Immature natural killer cell (primary cell): ENCODE data around the gene PPP1R12C. TPM values are rescaled to one million over a fixed set of nuclear protein-coding genes. Genes with fewer than 3 reads are reported as not detected.
"Not testable (repeated sequence)": the region's sequence is repeated elsewhere in the genome, so short reads cannot be mapped to it uniquely, and the experiment has no call there.

Source experiments
- DNase-seq, 3 donors: peaks; one replicate each; pipeline ENCODE4 v3.0.0; 2022; ENCODE audit warnings: mixed read lengths in 1 of 3
- H3K27ac Mint-ChIP-seq, 6 donors: one replicate each; pipeline ENCODE4 v1.8.0; 2020; ENCODE audit warnings: mixed read lengths in 6 of 6, mild to moderate bottlenecking in 5 of 6, inconsistent platforms in 4 of 6, moderate library complexity in 3 of 6
- H3K27me3 Mint-ChIP-seq, 3 donors: one replicate each; pipeline ENCODE4 v1.8.0; 2020 to 2021; ENCODE audit warnings: low read depth in 3 of 3, mild to moderate bottlenecking in 3 of 3, mixed read lengths in 3 of 3, moderate library complexity in 3 of 3, inconsistent platforms in 1 of 3
- H3K36me3 Mint-ChIP-seq, 3 donors: one replicate each; pipeline ENCODE4 v1.8.0; 2020; ENCODE audit warnings: mixed read lengths in 3 of 3, inconsistent platforms in 2 of 3, mild to moderate bottlenecking in 2 of 3
- H3K4me1 Mint-ChIP-seq, 2 donors: one replicate each; pipeline ENCODE4 v1.8.0; 2020; ENCODE audit warnings: inconsistent platforms in 2 of 2, mild to moderate bottlenecking in 2 of 2, mixed read lengths in 2 of 2, moderate library complexity in 1 of 2
- H3K4me3 Mint-ChIP-seq, 5 donors: one replicate each; pipeline ENCODE4 v1.8.0; 2020; ENCODE audit warnings: mild to moderate bottlenecking in 5 of 5, mixed read lengths in 5 of 5, inconsistent platforms in 3 of 5, moderate library complexity in 3 of 5
- H3K9me3 Mint-ChIP-seq, 6 donors: one replicate each; pipeline ENCODE4 v1.8.0; 2020; ENCODE audit warnings: mild to moderate bottlenecking in 6 of 6, mixed read lengths in 6 of 6, inconsistent platforms in 4 of 6, moderate library complexity in 3 of 6
- polyA plus RNA-seq, 3 donors: library from polyadenylated mRNA; unstranded; fragments of 300-500 nt; fragmentation: Illumina TruSeq; gene quantifications; one replicate each; pipeline ENCODE4 v1.2.3, GENCODE V29; 2021

PPP1R12C gene
- polyA plus RNA-seq, 3 donors from 2014 or later = 0.63 to 8.5 (median 3.5) TPM

DNA sequence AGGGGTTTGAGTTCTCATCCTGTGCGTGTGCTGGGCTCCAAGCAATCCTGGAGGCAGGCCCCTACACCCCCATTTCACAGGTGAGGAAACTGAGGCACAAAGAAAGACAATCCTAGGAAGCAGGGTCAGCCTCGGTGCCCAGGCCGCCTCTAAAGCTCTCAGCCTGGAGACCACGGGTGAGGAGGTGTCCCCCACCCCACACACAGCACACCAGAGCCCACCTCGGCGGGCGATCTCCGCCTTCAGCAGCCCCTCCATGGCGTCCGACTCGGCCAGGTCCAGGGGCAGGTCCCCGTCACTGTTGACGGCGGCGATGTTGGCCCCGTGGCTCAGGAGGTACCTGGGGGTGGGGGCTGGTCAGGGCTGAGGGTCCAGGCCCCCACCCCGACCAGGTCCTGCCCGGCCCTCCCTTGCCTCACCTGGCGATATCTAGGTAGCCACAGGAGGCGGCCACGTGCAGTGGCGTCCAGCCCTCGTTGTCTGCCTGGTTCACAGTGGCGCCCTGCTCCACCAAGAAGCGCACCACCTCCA, 5.1 kb downstream of the PPP1R12C start:
- Mint-ChIP-seq H3K9me3 (peaks cover 0 to 1% (median 0%) of the 10 kb centered on the region in 6 donors), H3K4me1 (peaks cover 21 to 34% of the 10 kb centered on the region in 2 donors), H3K27ac (no peak overlapping the region), H3K4me3 (no peak overlapping the region), H3K36me3 (peaks cover 0 to 7% (median 3%) of the 10 kb centered on the region in 3 donors), H3K27me3 (peaks cover 2 to 10% (median 7%) of the 10 kb centered on the region in 3 donors)
- no peak for DNase-seq

GRCh38 chr19:55111238-55111831, 6.1 kb downstream of the PPP1R12C start:
- Mint-ChIP-seq H3K4me1 (peaks cover 16 to 32% of the 10 kb centered on the region in 2 donors), H3K27ac (peak overlapping the region in 1 of 6 donors; percentile 26), H3K27me3 (peaks cover 2 to 4% (median 3%) of the 10 kb centered on the region in 3 donors)

GRCh38 chr19:55109527-55110291, 7.7 kb downstream of the PPP1R12C start:
- Mint-ChIP-seq H3K4me3 (no peak overlapping the region), H3K27ac (no peak overlapping the region), H3K9me3 (no peaks in the 10 kb centered on the region), H3K27me3 (peaks cover 0 to 1% (median 0%) of the 10 kb centered on the region in 3 donors), H3K36me3 (peaks cover 0 to 10% (median 4%) of the 10 kb centered on the region in 3 donors), H3K4me1 (peaks cover 0 to 16% of the 10 kb centered on the region in 2 donors)
- DNase-seq = no peak

More at GRCh38 chr19:55111238-55111831, 6.1 kb downstream of the PPP1R12C start:
- no peak for DNase-seq
- Mint-ChIP-seq H3K36me3 (peaks cover 0 to 7% (median 7%) of the 10 kb centered on the region in 3 donors), H3K4me3 (no peak overlapping the region), H3K9me3 (no peaks in the 10 kb centered on the region)

DNA sequence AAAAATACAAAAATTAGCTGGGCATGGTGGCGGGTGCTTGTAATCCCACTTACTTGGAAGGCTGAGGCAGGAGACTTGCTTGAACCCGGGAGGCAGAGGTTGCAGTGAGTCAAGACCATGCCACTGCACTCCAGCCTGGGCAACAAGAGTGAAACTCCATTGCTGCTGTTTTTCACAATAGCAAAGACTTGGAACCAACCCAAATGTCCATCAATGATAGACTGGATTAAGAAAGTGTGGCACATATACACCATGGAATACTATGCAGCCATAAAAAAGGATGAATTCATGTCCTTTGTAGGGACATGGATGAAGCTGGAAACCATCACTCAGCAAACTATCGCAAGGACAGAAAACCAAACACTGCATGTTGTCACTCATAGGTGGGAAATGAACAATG, 10.2 kb downstream of the PPP1R12C start:
- peaks cover 5 to 23% (median 9%) of the 10 kb centered on the region in 3 donors for H3K36me3 Mint-ChIP-seq
- H3K27ac Mint-ChIP-seq, H3K9me3 Mint-ChIP-seq, H3K27me3 Mint-ChIP-seq, H3K4me1 Mint-ChIP-seq, H3K4me3 Mint-ChIP-seq, DNase-seq: not testable (repeated sequence)

DNA sequence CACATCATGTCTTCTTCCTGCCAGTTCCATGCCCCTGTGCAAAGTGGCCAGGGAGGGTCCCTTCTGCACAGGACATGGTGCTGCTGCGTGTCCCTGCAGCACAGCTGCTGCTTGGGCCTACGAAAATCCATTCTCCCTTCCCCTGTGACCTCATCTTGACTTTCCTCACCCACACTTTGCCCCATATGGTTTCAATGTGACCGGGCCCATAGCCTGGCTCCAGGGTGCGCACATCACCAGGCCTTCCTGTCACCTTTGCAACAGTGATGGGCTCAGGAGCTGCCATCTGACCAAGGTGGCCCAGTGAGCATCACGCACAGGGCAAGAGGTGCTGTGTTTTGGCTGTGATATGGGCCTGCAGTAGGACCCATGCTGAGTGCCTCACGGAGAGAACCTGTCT, 10.8 kb downstream of the PPP1R12C start:
- Mint-ChIP-seq H3K4me3 (no peak overlapping the region), H3K27me3 (peaks cover 0 to 1% (median 0%) of the 10 kb centered on the region in 3 donors), H3K9me3 (peaks cover 0 to 1% (median 0%) of the 10 kb centered on the region in 6 donors), H3K4me1 (peaks cover 0 to 6% of the 10 kb centered on the region in 2 donors), H3K36me3 (peaks cover 5 to 28% (median 14%) of the 10 kb centered on the region in 3 donors), H3K27ac (peak overlapping the region in 1 of 6 donors; percentile 50)
- no peak for DNase-seq

DNA sequence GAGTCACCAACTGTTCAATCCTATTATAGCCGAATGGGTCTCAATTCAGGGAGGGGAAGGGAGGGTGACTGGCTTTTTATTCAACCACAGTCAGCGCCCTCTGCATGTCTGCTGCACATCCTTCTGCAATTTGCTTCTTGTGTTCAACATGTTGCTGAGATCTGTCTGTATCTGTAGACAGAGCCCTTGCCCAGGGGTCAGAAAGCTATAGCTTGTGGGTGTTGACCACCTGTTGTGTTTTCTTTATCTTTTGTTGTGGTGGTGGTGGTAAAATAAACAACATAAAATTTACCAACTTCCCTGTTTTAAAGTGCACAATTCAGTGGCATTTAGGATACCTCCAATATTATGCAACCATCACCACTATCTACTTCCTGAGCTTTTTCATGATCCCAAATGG, 12.2 kb downstream of the PPP1R12C start:
- H3K9me3 Mint-ChIP-seq = peaks cover 0 to 1% (median 0%) of the 10 kb centered on the region in 6 donors
- DNase-seq = no peak
- H3K27me3 Mint-ChIP-seq = peaks cover 0 to 1% (median 0%) of the 10 kb centered on the region in 3 donors
- peaks cover 0 to 5% of the 10 kb centered on the region in 2 donors for H3K4me1 Mint-ChIP-seq
- H3K4me3 Mint-ChIP-seq = no peak overlapping the region
- no peak overlapping the region for H3K27ac Mint-ChIP-seq
- H3K36me3 Mint-ChIP-seq = peaks cover 5 to 29% (median 14%) of the 10 kb centered on the region in 3 donors

DNA sequence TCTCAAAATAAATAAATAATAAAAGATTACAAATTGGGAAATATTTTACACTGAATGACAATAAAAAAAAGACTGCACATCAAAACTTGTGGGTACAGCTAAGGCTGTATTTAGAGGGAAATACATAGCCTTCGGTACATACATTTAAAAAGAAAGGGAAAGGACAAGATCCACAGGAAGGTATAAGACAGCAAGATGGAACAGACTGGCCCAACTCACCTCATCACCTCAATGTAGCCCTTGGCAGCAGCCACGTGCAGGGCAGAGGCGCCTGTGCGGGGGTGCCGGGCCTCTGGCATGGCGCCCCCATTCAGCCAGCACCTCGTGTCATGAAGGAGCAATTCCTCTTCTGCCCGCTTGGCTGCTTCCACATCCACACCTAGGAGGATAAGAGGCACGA, 14.2 kb downstream of the PPP1R12C start:
- H3K4me3 Mint-ChIP-seq = no peak overlapping the region
- peaks cover 0 to 3% of the 10 kb centered on the region in 2 donors for H3K4me1 Mint-ChIP-seq
- peaks cover 0 to 1% (median 0%) of the 10 kb centered on the region in 6 donors for H3K9me3 Mint-ChIP-seq
- peaks cover 5 to 26% (median 14%) of the 10 kb centered on the region in 3 donors for H3K36me3 Mint-ChIP-seq
- H3K27me3 Mint-ChIP-seq = peaks cover 0 to 1% (median 0%) of the 10 kb centered on the region in 3 donors
- no peak for DNase-seq
- no peak overlapping the region for H3K27ac Mint-ChIP-seq

- DNase-seq = no peak
- H3K36me3 Mint-ChIP-seq = peaks cover 5 to 26% (median 11%) of the 10 kb centered on the region in 3 donors
- peaks cover 0 to 3% of the 10 kb centered on the region in 2 donors for H3K4me1 Mint-ChIP-seq
- peaks cover 0 to 1% (median 0%) of the 10 kb centered on the region in 6 donors for H3K9me3 Mint-ChIP-seq
- H3K27ac Mint-ChIP-seq = no peak overlapping the region
- H3K27me3 Mint-ChIP-seq = peaks cover 0 to 2% (median 1%) of the 10 kb centered on the region in 3 donors
- no peak overlapping the region for H3K4me3 Mint-ChIP-seq
Measured at GRCh38 chr19:55101261-55101660, 16.2 kb downstream of the PPP1R12C start.

GRCh38 chr19:55099557-55100506, 17.6 kb downstream of the PPP1R12C start:
- no peak overlapping the region for H3K27ac Mint-ChIP-seq
- no peak overlapping the region for H3K4me3 Mint-ChIP-seq
- H3K36me3 Mint-ChIP-seq = peaks cover 5 to 24% (median 11%) of the 10 kb centered on the region in 3 donors
- peaks cover 0 to 2% (median 1%) of the 10 kb centered on the region in 3 donors for H3K27me3 Mint-ChIP-seq
- H3K9me3 Mint-ChIP-seq = peaks cover 0 to 1% (median 0%) of the 10 kb centered on the region in 6 donors
- no peak for DNase-seq
- H3K4me1 Mint-ChIP-seq = peaks cover 0 to 3% of the 10 kb centered on the region in 2 donors

DNA sequence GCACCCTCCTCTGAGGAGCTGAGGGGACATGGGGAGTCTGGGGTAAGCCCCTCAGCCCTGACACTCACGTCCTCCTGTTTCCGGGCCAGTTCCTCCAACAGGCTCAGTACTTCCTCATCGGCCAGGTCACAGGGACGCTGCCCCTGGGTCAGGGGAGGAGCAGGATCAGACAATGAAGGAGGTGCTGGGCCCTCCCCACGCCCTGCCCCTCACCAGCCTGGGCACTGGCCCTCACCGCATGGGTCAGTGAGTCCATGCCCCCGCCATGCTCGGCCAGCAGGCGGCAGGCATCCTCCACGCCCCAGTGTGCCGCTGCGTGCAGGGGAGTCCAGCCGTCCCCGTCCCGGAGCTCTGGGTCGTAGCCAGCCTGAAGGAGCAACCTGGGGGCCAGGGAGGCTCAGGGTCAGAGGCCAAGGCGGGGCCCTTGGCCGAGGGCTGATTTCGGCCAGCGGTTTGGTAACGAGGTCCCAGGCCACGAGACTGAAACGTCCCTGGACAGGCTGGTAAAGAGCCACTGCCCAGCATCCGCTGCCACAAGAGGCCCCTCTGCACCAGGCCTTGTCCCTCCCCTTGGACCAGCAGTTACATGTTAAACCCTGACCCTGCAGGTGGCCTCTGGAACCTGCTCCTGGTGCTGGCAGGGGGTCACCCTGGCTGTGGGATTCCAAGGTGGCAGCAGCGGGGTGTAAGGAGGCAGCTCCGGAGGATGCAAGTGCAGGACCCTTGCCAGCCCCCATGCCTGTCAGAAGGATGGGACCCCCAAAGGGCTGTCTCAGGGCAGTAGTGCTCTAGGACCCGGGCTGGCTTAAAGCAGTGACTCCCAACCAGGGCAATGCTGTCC, 18.5 kb downstream of the PPP1R12C start:
- H3K4me3 Mint-ChIP-seq = no peak overlapping the region
- peaks cover 0 to 3% of the 10 kb centered on the region in 2 donors for H3K4me1 Mint-ChIP-seq
- no peak overlapping the region for H3K27ac Mint-ChIP-seq
- peaks cover 0 to 1% (median 0%) of the 10 kb centered on the region in 6 donors for H3K9me3 Mint-ChIP-seq
- no peak for DNase-seq
- peaks cover 0 to 2% (median 1%) of the 10 kb centered on the region in 3 donors for H3K27me3 Mint-ChIP-seq
- H3K36me3 Mint-ChIP-seq = peaks cover 5 to 26% (median 11%) of the 10 kb centered on the region in 3 donors

DNA sequence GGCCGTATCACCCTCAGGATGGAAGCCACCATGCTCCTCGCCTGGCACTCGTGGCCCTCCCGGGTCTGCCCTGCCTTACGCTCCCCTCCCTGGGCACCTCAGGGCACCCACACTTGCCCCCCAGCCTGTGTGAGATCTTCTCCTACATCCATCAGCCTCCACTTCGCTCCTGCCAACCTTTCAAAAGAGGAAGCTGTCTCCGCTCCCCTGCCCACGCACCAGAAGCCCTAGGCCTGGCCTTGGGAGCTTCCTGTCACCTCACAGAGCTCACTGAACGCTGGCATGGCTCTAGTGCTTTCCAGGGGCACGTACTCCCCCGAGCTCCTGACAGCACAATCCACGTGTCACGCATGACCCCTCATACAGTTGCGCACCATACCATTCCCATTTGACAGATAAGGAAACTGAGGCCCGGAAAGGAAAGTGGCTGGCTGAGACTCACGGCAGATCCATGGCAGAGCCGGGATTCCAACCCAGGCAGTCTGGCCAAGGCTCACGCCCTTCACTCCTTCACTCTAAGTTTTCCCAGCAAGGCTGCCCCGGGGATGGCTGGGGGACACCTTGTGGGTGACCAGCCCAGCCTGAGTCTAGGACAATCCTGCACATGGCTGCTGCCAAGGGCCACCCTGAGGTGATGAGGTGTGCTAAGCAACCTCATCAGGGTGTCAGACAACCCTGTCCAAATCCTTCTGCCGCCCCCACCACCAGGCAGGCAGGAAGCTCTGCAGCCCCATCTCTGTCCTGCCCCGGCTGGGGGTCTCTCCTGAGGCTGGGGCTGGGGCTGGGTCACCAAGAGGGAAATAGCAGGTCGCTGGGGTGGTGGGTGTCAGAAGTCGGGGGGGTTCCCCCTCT, 19.3 kb downstream of the PPP1R12C start:
- peaks cover 0 to 1% (median 0%) of the 10 kb centered on the region in 6 donors for H3K9me3 Mint-ChIP-seq
- H3K4me3 Mint-ChIP-seq = no peak overlapping the region
- peaks cover 0 to 2% (median 1%) of the 10 kb centered on the region in 3 donors for H3K27me3 Mint-ChIP-seq
- no peak for DNase-seq
- peaks cover 0 to 3% of the 10 kb centered on the region in 2 donors for H3K4me1 Mint-ChIP-seq
- no peak overlapping the region for H3K27ac Mint-ChIP-seq
- H3K36me3 Mint-ChIP-seq = peaks cover 5 to 21% (median 11%) of the 10 kb centered on the region in 3 donors
